ENCODE measurements around the gene SAMD14. TPM values are rescaled to one million over a fixed set of nuclear protein-coding genes. Genes with fewer than 3 reads are reported as not detected.

Gene SAMD14
- total RNA-seq, 2 donors from 2014 or later: 1.6 to 2.1 TPM

Other genes with a start within 250 kb of the SAMD14 start
- under 1 TPM; 0.13 to 0.27 TPM for gene DLX4, start 161.0 kb downstream of the SAMD14 start, total RNA-seq
- gene DLX3, start 134.9 kb downstream of the SAMD14 start, total RNA-seq: under 1 TPM in 1 of 2 donors, not detected in 1; 0.16 TPM
- 10 to 100 TPM; 26.5 to 35.9 TPM for gene ITGA3, start 74.0 kb downstream of the SAMD14 start, total RNA-seq
- gene PDK2, start 34.8 kb downstream of the SAMD14 start, total RNA-seq: 100 to 1,000 TPM; 156 to 203 TPM
- gene PPP1R9B, start 20.5 kb upstream of the SAMD14 start, total RNA-seq: 10 to 100 TPM; 35.8 to 43.4 TPM
- gene SGCA, start 35.8 kb upstream of the SAMD14 start, total RNA-seq: 100 to 1,000 TPM in 1 of 2 donors, 10 to 100 TPM in 1; 96.3 to 131 TPM
- gene COL1A1, start 71.5 kb upstream of the SAMD14 start, total RNA-seq: 100 to 1,000 TPM; 106 to 151 TPM
- gene TMEM92, start 144.3 kb upstream of the SAMD14 start, total RNA-seq: under 1 TPM; 0.10 to 0.65 TPM
- gene XYLT2, start 216.0 kb upstream of the SAMD14 start, total RNA-seq: 10 to 100 TPM; 13.6 to 17.3 TPM
- gene MRPL27, start 243.0 kb upstream of the SAMD14 start, total RNA-seq: 10 to 100 TPM; 68.6 to 78.5 TPM
- gene EME1, start 243.1 kb upstream of the SAMD14 start, total RNA-seq: 1 to 10 TPM in 1 of 2 donors, under 1 TPM in 1; 0.24 to 1.3 TPM

Data from left cardiac atrium (tissue), 2 donors.